ENCODE measurements around the gene SPATA9. TPM values are rescaled to one million over a fixed set of nuclear protein-coding genes. Genes with fewer than 3 reads are reported as not detected.

Gene SPATA9
- polyA plus RNA-seq, 1 of the 3 experiments (the other 2 are of a cell fraction), result 0.07 TPM

DNA sequence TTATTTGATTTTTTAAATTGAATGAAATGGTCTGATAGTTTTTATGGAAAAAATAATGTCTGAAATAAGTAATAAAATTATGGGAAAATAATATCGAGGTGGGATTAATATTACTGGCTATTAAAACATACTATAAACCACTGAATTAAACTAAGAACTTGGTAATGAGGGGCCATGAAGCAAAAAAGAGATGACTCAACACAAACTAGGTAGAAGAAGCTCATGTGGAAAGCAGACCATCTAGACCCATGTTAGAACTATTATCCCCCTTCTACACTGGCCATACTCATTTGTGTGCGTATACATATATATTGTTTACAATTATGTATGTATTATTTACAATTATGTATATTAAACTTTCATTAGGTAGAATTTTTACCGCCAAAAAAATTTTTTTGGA is 71.4 kb downstream of the SPATA9 start (continued):
- TF ChIP-seq FOXM1 (IDR thresholded peaks at IDR 0.05; ENCODE audit: low read depth) (no peak), FOSL2 (IDR thresholded peaks at IDR 0.05; ENCODE audit: borderline replicate concordance, low read depth) (no peak), POLR2AphosphoS5 (IDR thresholded peaks at IDR 0.05; ENCODE audit: low read depth, low read length) (no peak), SIN3A (IDR thresholded peaks at IDR 0.05; ENCODE audit: borderline replicate concordance, low read depth, low read length) (no peak)
- TF ChIP-seq, protein P1, sequence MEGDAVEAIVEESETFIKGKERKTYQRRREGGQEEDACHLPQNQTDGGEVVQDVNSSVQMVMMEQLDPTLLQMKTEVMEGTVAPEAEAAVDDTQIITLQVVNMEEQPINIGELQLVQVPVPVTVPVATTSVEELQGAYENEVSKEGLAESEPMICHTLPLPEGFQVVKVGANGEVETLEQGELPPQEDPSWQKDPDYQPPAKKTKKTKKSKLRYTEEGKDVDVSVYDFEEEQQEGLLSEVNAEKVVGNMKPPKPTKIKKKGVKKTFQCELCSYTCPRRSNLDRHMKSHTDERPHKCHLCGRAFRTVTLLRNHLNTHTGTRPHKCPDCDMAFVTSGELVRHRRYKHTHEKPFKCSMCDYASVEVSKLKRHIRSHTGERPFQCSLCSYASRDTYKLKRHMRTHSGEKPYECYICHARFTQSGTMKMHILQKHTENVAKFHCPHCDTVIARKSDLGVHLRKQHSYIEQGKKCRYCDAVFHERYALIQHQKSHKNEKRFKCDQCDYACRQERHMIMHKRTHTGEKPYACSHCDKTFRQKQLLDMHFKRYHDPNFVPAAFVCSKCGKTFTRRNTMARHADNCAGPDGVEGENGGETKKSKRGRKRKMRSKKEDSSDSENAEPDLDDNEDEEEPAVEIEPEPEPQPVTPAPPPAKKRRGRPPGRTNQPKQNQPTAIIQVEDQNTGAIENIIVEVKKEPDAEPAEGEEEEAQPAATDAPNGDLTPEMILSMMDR (IDR thresholded peaks at IDR 0.05), result no peak

DNA sequence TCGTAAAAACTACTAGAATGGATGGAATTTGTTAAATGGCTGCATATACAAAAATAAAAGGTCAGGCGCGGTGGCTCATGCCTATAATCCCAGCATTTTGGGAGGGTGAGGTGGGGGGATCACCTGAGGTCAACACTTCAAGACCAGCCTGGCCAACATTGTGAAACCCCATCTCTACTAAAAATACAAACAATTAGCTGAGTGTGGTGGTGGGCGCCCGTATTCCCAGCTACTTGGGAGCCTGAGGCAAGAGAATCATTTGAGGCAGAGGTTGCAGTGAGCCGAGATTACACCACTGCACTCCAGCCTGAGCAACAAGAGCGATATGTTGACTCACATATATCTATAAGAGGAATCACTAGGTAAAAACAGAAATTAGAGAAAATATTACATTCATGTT is 72.2 kb downstream of the SPATA9 start:
- H3K27me3 ChIP-seq (ENCODE audit: insufficient read depth), result no peaks in the 10 kb centered on the region
- H3K9me2 ChIP-seq, result no peaks in the 10 kb centered on the region
- WGBS (ENCODE audit: low lambda C conversion rate), result 91% methylated on average over 7 of the region's 7 CpGs
- no peak overlapping the region for H3K4me2 ChIP-seq
- CTCF ChIA-PET, result interaction anchor here (0.6 to 1.3 kb wide), 2 partner anchors 10 to 25 kb away, joined by 4 read pairs; no protein-coding TSS in a partner anchor
- no peak for DNase-seq
- no peak overlapping the region for H2AFZ ChIP-seq (ENCODE audit: low read depth)
- H3K4me3 ChIP-seq (ENCODE audit: low read depth in 2 of 2, low read length in 1 of 2), result no peak overlapping the region
- H3K9me3 ChIP-seq, result no peaks in the 10 kb centered on the region
- POLR2A ChIA-PET, result no interaction called here
- no peak for TF ChIP-seq SMC3 (IDR thresholded peaks at IDR 0.05; ENCODE audit: low read depth, low read length)
- no peak for TF ChIP-seq MXI1 (IDR thresholded peaks at IDR 0.05; ENCODE audit: low read depth, low read length)
- no peaks in the 10 kb centered on the region for H3F3A ChIP-seq (replicated peaks; ENCODE audit: insufficient read depth)
- no peaks in the 10 kb centered on the region for H3K4me1 ChIP-seq (ENCODE audit: control insufficient read depth in 1 of 2, insufficient read depth in 2 of 2, low read depth in 1 of 2, low read length in 1 of 2)
- H4K20me1 ChIP-seq (ENCODE audit: insufficient read depth), result no peaks in the 10 kb centered on the region
- H3K9ac ChIP-seq, result no peak overlapping the region
- no peak overlapping the region for H3K27ac ChIP-seq (ENCODE audit: low read depth in 2 of 2, low read length in 1 of 2)
- H3K79me2 ChIP-seq (ENCODE audit: insufficient read depth), result no peaks in the 10 kb centered on the region
- peaks cover 0 to 5% of the 10 kb centered on the region in 2 experiments for H3K36me3 ChIP-seq (replicated peaks in 1 of 2; ENCODE audit: control insufficient read depth in 1 of 2, insufficient read depth in 2 of 2, low read length in 1 of 2)

DNA sequence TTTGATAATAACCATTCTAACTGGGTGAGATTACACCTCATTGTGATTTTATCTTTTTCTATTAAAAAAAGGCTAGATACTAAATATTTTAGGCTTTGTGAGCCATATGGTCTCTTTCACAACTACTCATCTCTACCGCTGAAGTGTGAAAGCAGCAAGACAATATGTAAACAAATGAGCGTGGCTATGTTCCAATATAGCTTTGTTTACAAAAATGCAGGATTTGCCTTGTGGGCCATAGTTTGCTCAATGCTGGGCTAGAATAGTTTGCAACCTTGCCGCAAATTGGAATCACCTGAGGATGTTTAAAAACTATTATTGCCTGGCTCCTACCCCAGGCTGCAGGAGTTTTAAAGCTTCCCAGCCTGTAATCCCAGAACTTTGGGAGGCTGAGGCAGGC is 73.1 kb downstream of the SPATA9 start:
- DNase-seq, result no peak
- CTCF ChIA-PET, result interaction anchor here (1.3 kb wide), 1 partner anchor 14 kb away, joined by 3 read pairs; no protein-coding TSS in a partner anchor
- TF ChIP-seq EZH2phosphoT487 (IDR thresholded peaks at IDR 0.05; ENCODE audit: borderline replicate concordance, low read depth) (no peak), EP300 (IDR thresholded peaks at IDR 0.05; ENCODE audit: borderline replicate concordance in 1 of 2, low read depth in 1 of 2, low read length in 1 of 2) (no peak), POLR2AphosphoS5 (IDR thresholded peaks at IDR 0.05; ENCODE audit: low read depth, low read length) (no peak), RXRA (IDR thresholded peaks at IDR 0.05; ENCODE audit: borderline replicate concordance, low read depth) (no peak), RAD21 (IDR thresholded peaks at IDR 0.05; ENCODE audit: low read length) (no peak), TAF1 (IDR thresholded peaks at IDR 0.05; ENCODE audit: borderline replicate concordance, low read depth, low read length) (no peak), NRF1 (IDR thresholded peaks at IDR 0.05; ENCODE audit: low read depth, low read length) (no peak), RFX5 (IDR thresholded peaks at IDR 0.05; ENCODE audit: low read length) (no peak), MEF2A (IDR thresholded peaks at IDR 0.05; ENCODE audit: borderline replicate concordance, low read depth) (no peak)
- TF ChIP-seq, protein P2, sequence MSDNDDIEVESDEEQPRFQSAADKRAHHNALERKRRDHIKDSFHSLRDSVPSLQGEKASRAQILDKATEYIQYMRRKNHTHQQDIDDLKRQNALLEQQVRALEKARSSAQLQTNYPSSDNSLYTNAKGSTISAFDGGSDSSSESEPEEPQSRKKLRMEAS (IDR thresholded peaks at IDR 0.05; ENCODE audit: low read depth), result no peak
- TF ChIP-seq, protein P3, sequence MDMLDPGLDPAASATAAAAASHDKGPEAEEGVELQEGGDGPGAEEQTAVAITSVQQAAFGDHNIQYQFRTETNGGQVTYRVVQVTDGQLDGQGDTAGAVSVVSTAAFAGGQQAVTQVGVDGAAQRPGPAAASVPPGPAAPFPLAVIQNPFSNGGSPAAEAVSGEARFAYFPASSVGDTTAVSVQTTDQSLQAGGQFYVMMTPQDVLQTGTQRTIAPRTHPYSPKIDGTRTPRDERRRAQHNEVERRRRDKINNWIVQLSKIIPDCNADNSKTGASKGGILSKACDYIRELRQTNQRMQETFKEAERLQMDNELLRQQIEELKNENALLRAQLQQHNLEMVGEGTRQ (IDR thresholded peaks at IDR 0.05; ENCODE audit: borderline replicate concordance, low read depth, low read length), result no peak
- TF ChIP-seq, protein P4, sequence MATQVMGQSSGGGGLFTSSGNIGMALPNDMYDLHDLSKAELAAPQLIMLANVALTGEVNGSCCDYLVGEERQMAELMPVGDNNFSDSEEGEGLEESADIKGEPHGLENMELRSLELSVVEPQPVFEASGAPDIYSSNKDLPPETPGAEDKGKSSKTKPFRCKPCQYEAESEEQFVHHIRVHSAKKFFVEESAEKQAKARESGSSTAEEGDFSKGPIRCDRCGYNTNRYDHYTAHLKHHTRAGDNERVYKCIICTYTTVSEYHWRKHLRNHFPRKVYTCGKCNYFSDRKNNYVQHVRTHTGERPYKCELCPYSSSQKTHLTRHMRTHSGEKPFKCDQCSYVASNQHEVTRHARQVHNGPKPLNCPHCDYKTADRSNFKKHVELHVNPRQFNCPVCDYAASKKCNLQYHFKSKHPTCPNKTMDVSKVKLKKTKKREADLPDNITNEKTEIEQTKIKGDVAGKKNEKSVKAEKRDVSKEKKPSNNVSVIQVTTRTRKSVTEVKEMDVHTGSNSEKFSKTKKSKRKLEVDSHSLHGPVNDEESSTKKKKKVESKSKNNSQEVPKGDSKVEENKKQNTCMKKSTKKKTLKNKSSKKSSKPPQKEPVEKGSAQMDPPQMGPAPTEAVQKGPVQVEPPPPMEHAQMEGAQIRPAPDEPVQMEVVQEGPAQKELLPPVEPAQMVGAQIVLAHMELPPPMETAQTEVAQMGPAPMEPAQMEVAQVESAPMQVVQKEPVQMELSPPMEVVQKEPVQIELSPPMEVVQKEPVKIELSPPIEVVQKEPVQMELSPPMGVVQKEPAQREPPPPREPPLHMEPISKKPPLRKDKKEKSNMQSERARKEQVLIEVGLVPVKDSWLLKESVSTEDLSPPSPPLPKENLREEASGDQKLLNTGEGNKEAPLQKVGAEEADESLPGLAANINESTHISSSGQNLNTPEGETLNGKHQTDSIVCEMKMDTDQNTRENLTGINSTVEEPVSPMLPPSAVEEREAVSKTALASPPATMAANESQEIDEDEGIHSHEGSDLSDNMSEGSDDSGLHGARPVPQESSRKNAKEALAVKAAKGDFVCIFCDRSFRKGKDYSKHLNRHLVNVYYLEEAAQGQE (IDR thresholded peaks at IDR 0.05; ENCODE audit: low read depth, low read length), result no peak
- TF ChIP-seq, protein P5, sequence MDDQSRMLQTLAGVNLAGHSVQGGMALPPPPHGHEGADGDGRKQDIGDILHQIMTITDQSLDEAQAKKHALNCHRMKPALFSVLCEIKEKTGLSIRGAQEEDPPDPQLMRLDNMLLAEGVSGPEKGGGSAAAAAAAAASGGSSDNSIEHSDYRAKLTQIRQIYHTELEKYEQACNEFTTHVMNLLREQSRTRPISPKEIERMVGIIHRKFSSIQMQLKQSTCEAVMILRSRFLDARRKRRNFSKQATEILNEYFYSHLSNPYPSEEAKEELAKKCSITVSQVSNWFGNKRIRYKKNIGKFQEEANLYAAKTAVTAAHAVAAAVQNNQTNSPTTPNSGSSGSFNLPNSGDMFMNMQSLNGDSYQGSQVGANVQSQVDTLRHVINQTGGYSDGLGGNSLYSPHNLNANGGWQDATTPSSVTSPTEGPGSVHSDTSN (IDR thresholded peaks at IDR 0.05), result no peak

More for the DNA sequence above, 73.1 kb downstream of the SPATA9 start:
- Histone ChIP-seq H3K79me2 (ENCODE audit: insufficient read depth) (no peaks in the 10 kb centered on the region), H3K9me2 (no peaks in the 10 kb centered on the region), H3K27ac (ENCODE audit: low read depth in 2 of 2, low read length in 1 of 2) (no peak overlapping the region), H3K27me3 (ENCODE audit: insufficient read depth) (no peaks in the 10 kb centered on the region), H3K4me2 (no peak overlapping the region), H3K4me1 (ENCODE audit: control insufficient read depth in 1 of 2, insufficient read depth in 2 of 2, low read depth in 1 of 2, low read length in 1 of 2) (no peaks in the 10 kb centered on the region), H3K9ac (no peak overlapping the region), H2AFZ (ENCODE audit: low read depth) (no peak overlapping the region), H3F3A (replicated peaks; ENCODE audit: insufficient read depth) (no peaks in the 10 kb centered on the region), H3K36me3 (replicated peaks in 1 of 2; ENCODE audit: control insufficient read depth in 1 of 2, insufficient read depth in 2 of 2, low read length in 1 of 2) (peaks cover 0 to 5% of the 10 kb centered on the region in 2 experiments), H3K4me3 (ENCODE audit: low read depth in 2 of 2, low read length in 1 of 2) (no peak overlapping the region), H3K9me3 (no peaks in the 10 kb centered on the region), H4K20me1 (ENCODE audit: insufficient read depth) (no peaks in the 10 kb centered on the region)
- POLR2A ChIA-PET, result no interaction called here
- WGBS (ENCODE audit: low lambda C conversion rate), result 82% methylated on average over 3 of the region's 3 CpGs
